Hypothalamus (tissue), 51 donors: ENCODE measurements around the gene TMEM120A.

ENCODE experiments used
- DNase-seq, 51 donors: peaks; one replicate each; lab custom pipeline; 2025; lab: John Stamatoyannopoulos, UW

The TMEM120A gene

DNA sequence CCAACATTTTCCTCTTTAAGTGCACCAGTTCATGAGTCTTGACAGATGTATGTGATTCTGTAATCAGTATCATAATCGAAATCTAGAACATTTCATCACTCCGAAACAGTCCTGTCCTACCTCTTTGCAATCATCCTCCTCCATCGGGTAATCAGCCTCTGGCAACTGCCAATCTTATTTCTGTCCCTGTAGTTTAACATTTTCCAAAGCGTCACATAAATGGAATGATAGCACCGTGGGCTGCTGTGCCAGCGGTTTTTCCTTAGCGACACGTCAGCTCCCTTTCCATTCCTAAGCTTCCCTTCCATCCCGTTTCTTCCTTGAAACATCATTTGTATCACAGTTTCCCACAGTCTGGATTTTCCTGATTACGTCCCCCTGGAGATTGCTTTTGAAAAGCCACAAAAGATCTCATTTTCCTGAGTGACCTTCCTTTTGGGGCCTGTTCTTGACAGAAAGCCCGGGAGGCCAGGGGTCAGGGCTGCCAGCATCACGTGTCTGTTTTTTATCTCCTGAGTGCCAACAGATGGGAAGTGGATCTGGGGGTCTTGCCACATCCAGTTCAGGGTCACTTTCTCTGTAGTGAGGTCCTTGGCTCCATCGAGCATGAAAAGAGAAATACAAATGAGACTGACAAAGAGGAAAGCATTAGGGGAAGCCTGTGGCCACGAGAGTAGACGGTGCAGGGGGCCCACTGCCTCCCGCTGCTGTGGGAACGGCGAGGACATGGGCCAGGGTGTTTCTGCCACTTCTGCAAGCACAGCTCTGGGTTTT, 31.6 kb downstream of the TMEM120A start:
- no peak for DNase-seq

- DNase-seq = no peak
Observed at GRCh38 chr7:75961218-75961617, 33.2 kb downstream of the TMEM120A start.

DNA sequence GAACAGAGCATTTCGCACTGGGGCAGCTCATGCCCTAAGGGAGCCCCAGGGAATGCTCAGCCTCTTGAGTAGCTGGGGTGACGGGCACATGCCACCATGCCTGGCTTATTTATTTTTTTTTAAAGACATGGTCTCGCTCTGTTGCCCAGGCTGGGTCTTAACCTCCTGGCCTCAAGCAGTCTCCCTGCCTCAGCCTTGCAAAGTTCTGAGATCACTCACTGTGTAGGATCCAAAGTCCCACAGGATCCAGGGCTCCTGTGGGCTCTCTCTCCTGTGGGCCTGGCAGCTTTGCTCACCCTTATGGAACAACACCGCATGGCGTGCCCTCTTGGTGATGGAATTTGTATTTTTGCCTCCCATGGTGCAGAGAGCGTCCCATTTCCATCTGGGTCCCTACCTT, 34.0 kb downstream of the TMEM120A start:
- no peak for DNase-seq

DNA sequence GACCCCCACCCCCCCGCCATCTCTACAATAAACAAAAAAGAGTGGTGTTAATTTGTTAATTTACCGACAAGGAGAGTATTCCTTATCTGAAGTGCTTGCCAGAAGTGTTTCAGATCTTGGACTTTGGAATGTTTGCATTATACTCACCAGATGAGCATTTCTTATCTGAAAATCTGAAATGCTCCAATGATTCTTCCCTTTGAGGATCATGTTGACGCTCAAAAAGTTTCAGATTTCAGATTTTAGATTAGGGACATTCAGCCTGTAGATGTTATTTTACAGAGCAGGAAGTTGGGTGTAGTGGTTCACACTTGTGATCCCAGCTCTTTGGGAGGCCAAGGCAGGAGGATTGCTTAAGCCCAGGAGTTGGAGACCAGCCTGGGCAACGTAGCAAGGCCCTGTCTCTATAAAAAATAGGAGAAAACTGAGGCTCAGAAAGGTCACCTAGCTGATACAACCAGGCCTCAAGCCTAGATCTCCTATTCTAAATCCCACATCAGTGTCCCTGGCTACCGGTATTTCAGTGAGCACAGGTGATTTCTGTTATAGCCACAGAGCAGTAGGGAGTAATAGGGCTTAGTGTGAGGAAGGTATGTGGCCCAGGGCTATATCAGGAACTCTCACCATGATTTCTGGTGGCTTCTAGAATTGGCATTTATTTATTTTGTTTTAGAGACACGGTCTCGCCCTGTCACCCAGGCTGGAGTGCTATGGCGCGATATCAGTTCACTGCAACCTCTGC, 35.4 kb downstream of the TMEM120A start:
- DNase-seq = no peak

GRCh38 chr7:75957021-75957736, 37.2 kb downstream of the TMEM120A start:
- DNase-seq = no peak

GRCh38 chr7:75955331-75955955, 39.0 kb downstream of the TMEM120A start:
- no peak for DNase-seq

GRCh38 chr7:75953931-75954330, 40.5 kb downstream of the TMEM120A start:
- peak in 2 of 51 donors; percentile 16 to 18 for DNase-seq

DNA sequence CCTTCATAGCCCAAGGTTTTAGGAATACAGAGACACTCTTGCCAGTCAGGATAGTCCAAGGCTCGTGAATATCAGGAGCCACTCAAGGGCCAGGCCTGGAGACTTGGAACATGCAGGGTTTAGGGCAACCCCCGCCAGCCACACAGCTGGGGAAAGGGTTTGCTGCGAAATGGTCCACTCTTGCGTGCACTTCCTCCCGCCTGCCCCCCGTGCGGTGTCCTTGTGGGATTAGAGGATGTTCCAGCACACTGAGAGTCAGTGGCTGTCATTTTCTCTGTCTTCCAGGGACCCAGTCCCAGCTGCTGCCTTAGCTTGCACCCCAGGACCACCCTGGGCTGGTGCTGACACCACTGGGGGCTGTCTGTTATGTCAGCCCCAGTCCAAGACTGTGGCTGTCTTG, 41.0 kb downstream of the TMEM120A start:
- no peak for DNase-seq

DNA sequence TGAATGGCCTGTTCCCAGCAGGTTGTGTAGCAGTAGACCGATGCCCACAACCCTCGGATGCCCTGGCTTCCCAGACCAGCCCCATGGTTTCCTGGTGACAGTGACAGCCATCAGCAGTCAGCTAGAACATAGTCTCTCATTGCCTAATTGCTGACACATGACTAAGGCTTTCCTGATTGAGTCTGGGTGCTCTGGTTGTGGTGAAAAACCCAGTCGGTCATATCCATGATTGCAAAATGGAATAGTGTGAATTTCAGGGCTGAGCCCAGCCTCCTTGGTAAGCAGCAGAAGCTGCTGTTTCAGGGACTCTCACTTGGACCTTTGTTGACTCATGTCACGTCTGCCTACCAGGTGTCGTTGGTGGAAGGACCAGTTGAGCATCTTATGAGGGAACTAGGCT, 42.9 kb downstream of the TMEM120A start:
- peak in 6 of 51 donors; percentile 16 to 52 (median 22) for DNase-seq

- peak in 1 of 51 donors; percentile 7 for DNase-seq
Observed at GRCh38 chr7:75950111-75950681, 44.2 kb downstream of the TMEM120A start.

DNA sequence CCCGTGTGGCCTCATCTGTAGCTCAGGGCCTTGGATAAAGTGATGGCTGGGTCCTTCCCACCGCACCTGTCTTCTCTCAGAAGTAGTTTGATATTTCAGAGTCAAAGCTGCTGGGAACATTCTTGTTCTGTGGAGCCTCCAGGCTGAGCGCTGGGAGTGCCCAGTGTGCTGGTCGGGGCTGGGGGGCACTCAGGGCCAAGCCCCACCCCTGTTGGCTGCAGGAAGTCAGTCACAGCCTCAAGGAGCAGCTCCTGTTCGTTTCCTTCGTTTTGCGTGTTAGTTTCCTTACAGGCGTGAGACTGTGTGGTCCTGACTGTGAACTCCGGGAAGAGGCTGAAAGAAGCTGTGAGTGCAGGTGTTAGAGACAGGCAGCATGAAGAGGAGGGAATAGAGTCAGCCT, 46.2 kb downstream of the TMEM120A start:
- DNase-seq = no peak

DNA sequence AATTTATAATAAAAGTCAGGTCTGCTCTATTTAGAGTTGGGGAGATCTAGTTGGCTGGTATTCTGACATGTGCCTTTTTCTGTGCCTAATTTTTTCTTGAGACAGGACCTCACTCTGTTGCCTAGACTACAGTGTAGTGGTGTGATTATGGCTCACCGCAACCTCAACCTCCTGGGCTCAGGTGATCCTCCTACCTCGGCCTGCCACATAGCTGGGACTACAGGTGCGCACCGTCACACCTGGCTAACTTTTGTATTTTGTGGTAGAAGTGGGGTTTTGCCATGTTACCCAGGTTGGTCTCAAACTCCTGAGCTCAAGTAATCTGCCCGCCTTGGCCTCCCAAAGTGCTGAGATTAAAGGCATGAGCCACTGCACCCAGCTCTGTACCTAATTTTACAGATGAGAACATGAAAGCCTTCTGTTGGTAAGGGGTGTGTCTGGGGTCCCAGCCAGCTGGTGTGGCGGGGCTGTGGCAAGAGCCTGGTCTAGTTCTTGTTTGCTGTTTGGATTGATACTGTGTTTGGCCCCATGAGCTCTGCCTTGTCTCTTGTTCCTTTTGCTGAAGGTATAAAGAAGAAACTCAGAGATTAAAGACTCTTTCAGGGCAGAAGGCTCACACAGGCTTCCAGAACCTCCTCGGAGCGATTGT, 48.1 kb downstream of the TMEM120A start:
- DNase-seq = no peak

DNA sequence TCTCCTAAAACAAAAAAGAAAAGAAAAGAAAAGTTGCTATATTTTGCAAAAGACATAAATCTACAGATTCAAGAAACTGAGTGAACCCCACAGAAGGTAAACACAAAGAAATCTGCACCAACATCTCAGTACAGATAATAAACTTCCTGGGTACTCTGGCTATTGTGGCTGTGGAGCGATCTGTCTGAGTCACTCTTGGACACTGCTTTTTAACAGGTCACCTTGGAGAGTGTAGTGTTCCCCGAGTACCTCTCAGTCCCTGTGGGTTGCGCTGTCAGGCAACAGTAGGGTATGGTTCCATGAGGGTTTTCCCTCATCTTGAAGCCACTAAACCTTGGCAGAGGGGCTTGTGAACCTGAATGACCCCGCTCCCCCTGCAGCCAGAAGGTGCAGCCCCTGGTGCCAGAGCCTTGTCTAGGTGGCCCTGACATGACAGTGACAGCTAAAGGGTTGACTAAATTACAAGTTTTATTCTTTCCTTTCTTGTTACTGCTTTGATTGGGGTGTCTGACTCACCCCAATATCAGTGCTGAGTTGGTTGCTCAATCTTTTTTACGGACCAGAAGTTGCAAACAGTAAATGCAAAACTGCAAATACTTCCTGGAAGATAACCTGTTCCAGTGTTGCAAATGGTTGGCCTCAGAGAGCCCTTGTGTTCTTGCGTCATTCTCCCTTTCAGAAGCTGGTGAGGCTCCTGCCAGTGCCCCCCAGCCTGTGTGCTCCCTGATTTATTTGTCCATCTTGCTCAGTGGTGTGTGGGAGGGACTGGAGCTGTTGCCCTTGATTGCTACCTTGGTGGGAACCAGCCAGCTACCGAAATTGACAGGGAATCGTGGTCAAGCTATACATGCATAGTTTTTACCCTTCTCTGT, 48.9 kb downstream of the TMEM120A start:
- peak in 1 of 51 donors; percentile 8 for DNase-seq

DNA sequence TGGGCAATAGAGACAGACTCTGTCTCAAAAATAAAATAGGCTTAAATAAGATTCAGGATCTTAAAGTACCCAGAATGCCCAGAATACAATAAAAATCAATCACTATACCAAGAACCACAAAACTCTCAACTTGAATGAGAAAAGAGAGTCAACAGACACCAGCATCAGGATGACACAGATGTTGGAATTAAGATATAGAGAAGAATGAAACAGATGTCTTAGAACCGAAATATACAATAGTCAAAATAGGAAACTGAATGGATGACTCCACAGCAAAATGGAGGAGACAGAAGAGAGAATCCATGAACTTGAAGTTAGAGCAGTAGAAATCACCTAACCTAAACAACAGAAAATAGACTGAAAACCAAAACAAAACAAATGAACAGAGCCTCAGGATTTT, 49.9 kb downstream of the TMEM120A start:
- no peak for DNase-seq

GRCh38 chr7:75943864-75944263, 50.5 kb downstream of the TMEM120A start:
- DNase-seq = no peak

GRCh38 chr7:75938921-75939320, 55.5 kb downstream of the TMEM120A start:
- DNase-seq = no peak

GRCh38 chr7:75937958-75938786, 56.2 kb downstream of the TMEM120A start:
- peak in 45 of 51 donors; percentile 10 to 81 (median 59) for DNase-seq
